GM12864 (cell line): ENCODE measurements around the gene PAK1.
A peak's percentile ranks its signal among the peaks of the same experiment; 100 is the strongest.

Experiments used
- DNase-seq: peaks from one replicate; pipeline ENCODE4 v3.0.0-alpha.2; 2011; ENCODE audit warnings: low read depth
- H3K4me3 ChIP-seq: 2 replicates; pipeline ENCODE4 v1.5.1; 2011; ENCODE audit warnings: mild to moderate bottlenecking, low read depth, low read length, control low read depth
- CTCF ChIP-seq: IDR thresholded peaks from 2 replicates; pipeline ENCODE4 v1.5.1; 2011; ENCODE audit warnings: low read depth, mild to moderate bottlenecking, moderate library complexity, low read length, control low read depth, inconsistent platforms; ENCODE audit errors: missing control alignments

PAK1 gene

GRCh38 chr11:77441426-77441825 is 32.5 kb downstream of the PAK1 start:
- DNase-seq, result no peak
- no peak overlapping the region for H3K4me3 ChIP-seq
- TF ChIP-seq CTCF, result no peak

GRCh38 chr11:77440678-77441077 is 33.2 kb downstream of the PAK1 start:
- no peak for DNase-seq
- no peak overlapping the region for H3K4me3 ChIP-seq
- TF ChIP-seq CTCF, result no peak

GRCh38 chr11:77438487-77438886 is 35.4 kb downstream of the PAK1 start:
- DNase-seq, result no peak
- H3K4me3 ChIP-seq, result no peak overlapping the region; the same call in 1 of the 2 replicates
- no peak for TF ChIP-seq CTCF

- H3K4me3 ChIP-seq, result no peak overlapping the region
- TF ChIP-seq CTCF, result no peak
- no peak for DNase-seq
These were observed 36.9 kb downstream of the PAK1 start for GRCh38 chr11:77436969-77437368.

- no peak overlapping the region; the same call in 1 of the 2 replicates for H3K4me3 ChIP-seq
- no peak for TF ChIP-seq CTCF
- no peak for DNase-seq
These were observed 37.4 kb downstream of the PAK1 start for GRCh38 chr11:77436506-77436905.

GRCh38 chr11:77435972-77436371 is 37.9 kb downstream of the PAK1 start:
- no peak for DNase-seq
- no peak for TF ChIP-seq CTCF
- H3K4me3 ChIP-seq, result peak overlapping the region; percentile 33

GRCh38 chr11:77431813-77432212 is 42.1 kb downstream of the PAK1 start:
- no peak for DNase-seq
- TF ChIP-seq CTCF, result no peak
- H3K4me3 ChIP-seq, result no peak overlapping the region
